Endothelial cell of umbilical vein (primary cell): Measurements from ENCODE around the gene LRRC73.

Source experiments
- CTCF ChIP-seq, 2 donors: IDR thresholded peaks; 1 replicate in 1 of 2; 2 replicates in 1 of 2; pipeline ENCODE4 v1.5.1; 2011; ENCODE audit warnings: low read length in 2 of 2, mild to moderate bottlenecking in 2 of 2, moderate library complexity in 2 of 2, control low read depth in 1 of 2, inconsistent platforms in 1 of 2, low read depth in 1 of 2; ENCODE audit not compliant: insufficient read depth in 1 of 2; ENCODE audit errors: extremely low read depth in 1 of 2
- EZH2 ChIP-seq: IDR thresholded peaks from 2 replicates; pipeline ENCODE4 v1.6.1; 2012; ENCODE audit warnings: borderline replicate concordance, low read depth, mild to moderate bottlenecking, moderate library complexity, low read length, inconsistent platforms; ENCODE audit not compliant: severe bottlenecking
- MYC ChIP-seq: IDR thresholded peaks from one replicate; pipeline ENCODE4 v1.6.1; 2011; ENCODE audit warnings: mild to moderate bottlenecking, low read depth, low read length
- POLR2A ChIP-seq: IDR thresholded peaks from 2 replicates; pipeline ENCODE4 v1.6.1; 2012; ENCODE audit warnings: low read depth, mild to moderate bottlenecking, control low read depth, low read length
- POLR2AphosphoS5 ChIP-seq: IDR thresholded peaks from 2 replicates; pipeline ENCODE4 v1.6.1; 2012; ENCODE audit warnings: low read depth, mild to moderate bottlenecking, control low read depth, low read length, moderate library complexity; ENCODE audit not compliant: insufficient read depth

DNA sequence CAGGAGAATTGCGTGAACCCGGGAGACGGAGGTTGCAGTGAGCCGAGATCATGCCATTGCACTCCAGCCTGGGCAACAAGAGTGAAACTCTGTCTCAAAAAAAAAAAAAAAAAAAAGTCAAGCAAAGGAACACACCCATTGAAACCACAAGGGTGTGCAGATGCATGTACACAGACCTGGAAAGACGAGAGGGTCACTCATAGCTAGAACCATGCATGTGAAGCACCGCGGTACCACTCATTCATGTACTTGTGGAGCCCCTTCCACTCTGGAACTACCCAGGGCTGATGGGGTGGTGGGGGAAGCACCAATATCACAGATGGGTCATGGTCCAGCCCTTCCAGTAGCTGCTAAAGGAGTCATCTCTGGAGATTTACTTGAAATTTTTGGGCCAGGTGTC lies 40.2 kb downstream of the LRRC73 start:
- TF ChIP-seq CTCF (IDR thresholded peaks at IDR 0.05; ENCODE audit: extremely low read depth in 1 of 2, insufficient read depth in 1 of 2, low read depth in 1 of 2, low read length in 2 of 2) (no peak), POLR2A (no peak), POLR2AphosphoS5 (no peak), EZH2 (no peak), MYC (no peak)
